Loucy (cell line): ENCODE data around the gene ANK3.

Source experiments
- H2AFZ ChIP-seq: fragments of 200-600 bp; sonication (generic); 2 replicates; pipeline ENCODE4 v1.6.0; 2016; ENCODE audit warnings: antibody characterized with exemption, mild to moderate bottlenecking, low read length, moderate library complexity
- H3F3A ChIP-seq: fragments of 200-600 bp; 2 replicates; pipeline ENCODE4 v1.6.0; 2016; ENCODE audit warnings: antibody characterized with exemption, low read depth, mild to moderate bottlenecking
- H3K27me3 ChIP-seq: fragments of 200-600 bp; sonication (generic); 2 replicates; pipeline ENCODE4 v1.6.1; 2014; ENCODE audit warnings: low read length, mild to moderate bottlenecking; ENCODE audit not compliant: insufficient read depth, poor library complexity, severe bottlenecking
- H3K36me3 ChIP-seq: fragments of 200-600 bp; sonication (generic); 2 replicates; pipeline ENCODE4 v1.6.1; 2016; ENCODE audit warnings: low read length; ENCODE audit not compliant: insufficient read depth
- H3K4me1 ChIP-seq: fragments of 200-600 bp; sonication (generic); 2 replicates; pipeline ENCODE4 v1.5.1; 2014; ENCODE audit warnings: low read length, mild to moderate bottlenecking; ENCODE audit not compliant: insufficient read depth, poor library complexity, severe bottlenecking
- H3K4me2 ChIP-seq: fragments of 200-600 bp; sonication (generic); 2 replicates; pipeline ENCODE4 v1.6.0; 2014; ENCODE audit warnings: antibody characterized with exemption, low read length, low read depth, mild to moderate bottlenecking; ENCODE audit not compliant: poor library complexity, severe bottlenecking
- H3K4me3 ChIP-seq: fragments of 200-600 bp; sonication (generic); 2 replicates; pipeline ENCODE4 v1.5.1; 2014; ENCODE audit warnings: low read length, mild to moderate bottlenecking, mixed read lengths; ENCODE audit not compliant: poor library complexity, severe bottlenecking
- H3K79me2 ChIP-seq: fragments of 200-600 bp; sonication (generic); 2 replicates; pipeline ENCODE4 v1.6.1; 2014; ENCODE audit warnings: low read length; ENCODE audit not compliant: insufficient read depth
- H3K9ac ChIP-seq: fragments of 200-600 bp; sonication (generic); 2 replicates; pipeline ENCODE4 v1.6.0; 2014; ENCODE audit warnings: mild to moderate bottlenecking, low read depth, low read length, moderate library complexity; ENCODE audit not compliant: poor library complexity, severe bottlenecking
- H3K9me2 ChIP-seq: fragments of 200-600 bp; sonication (generic); replicated peaks from 2 replicates; pipeline ENCODE4 v1.6.1; 2016; ENCODE audit warnings: low read depth, low read length, mixed read lengths
- H3K9me3 ChIP-seq: fragments of 200-600 bp; sonication (generic); 2 replicates; pipeline ENCODE4 v1.6.1; 2014; ENCODE audit warnings: mild to moderate bottlenecking, antibody characterized with exemption, low read length, low read depth; ENCODE audit not compliant: insufficient read depth
- H4K20me1 ChIP-seq: fragments of 200-600 bp; sonication (generic); 2 replicates; pipeline ENCODE4 v1.6.0; 2014; ENCODE audit warnings: antibody characterized with exemption, low read length, mild to moderate bottlenecking; ENCODE audit not compliant: insufficient read depth, poor library complexity, severe bottlenecking
- EZH2phosphoT487 ChIP-seq: fragments of 200-600 bp; IDR thresholded peaks from 2 replicates; pipeline ENCODE4 v1.6.1; 2018; ENCODE audit warnings: antibody characterized with exemption, mild to moderate bottlenecking, moderate library complexity, borderline replicate concordance
- TF ChIP-seq, protein P1 (sequence below): fragments of 200-600 bp; sonication (generic); conservative IDR thresholded peaks from 2 replicates; pipeline ENCODE4 v1.5.1; 2014; ENCODE audit warnings: mild to moderate bottlenecking, antibody characterized with exemption, low read length

ANK3 gene

DNA sequence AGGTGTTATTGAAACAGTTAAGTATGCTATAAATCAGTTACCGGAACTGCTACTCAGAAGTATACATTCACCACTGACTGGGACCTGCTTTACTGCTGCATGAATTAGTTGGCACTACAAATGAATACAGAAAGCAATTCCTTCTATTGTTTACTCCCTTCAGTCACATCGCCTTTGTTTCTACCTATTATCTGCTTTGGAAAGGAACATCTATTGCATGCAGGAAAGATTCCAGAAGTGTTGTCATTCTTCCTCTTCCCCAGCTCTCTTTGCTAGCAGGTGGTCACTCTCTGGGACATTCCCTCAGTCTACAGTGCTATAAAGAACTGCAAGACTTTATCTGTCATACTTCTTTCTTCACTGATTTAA, 131.3 kb downstream of the ANK3 start:
- no peaks in the 10 kb centered on the region for H4K20me1 ChIP-seq
- no peak overlapping the region for H3K4me3 ChIP-seq
- TF ChIP-seq, protein P1, sequence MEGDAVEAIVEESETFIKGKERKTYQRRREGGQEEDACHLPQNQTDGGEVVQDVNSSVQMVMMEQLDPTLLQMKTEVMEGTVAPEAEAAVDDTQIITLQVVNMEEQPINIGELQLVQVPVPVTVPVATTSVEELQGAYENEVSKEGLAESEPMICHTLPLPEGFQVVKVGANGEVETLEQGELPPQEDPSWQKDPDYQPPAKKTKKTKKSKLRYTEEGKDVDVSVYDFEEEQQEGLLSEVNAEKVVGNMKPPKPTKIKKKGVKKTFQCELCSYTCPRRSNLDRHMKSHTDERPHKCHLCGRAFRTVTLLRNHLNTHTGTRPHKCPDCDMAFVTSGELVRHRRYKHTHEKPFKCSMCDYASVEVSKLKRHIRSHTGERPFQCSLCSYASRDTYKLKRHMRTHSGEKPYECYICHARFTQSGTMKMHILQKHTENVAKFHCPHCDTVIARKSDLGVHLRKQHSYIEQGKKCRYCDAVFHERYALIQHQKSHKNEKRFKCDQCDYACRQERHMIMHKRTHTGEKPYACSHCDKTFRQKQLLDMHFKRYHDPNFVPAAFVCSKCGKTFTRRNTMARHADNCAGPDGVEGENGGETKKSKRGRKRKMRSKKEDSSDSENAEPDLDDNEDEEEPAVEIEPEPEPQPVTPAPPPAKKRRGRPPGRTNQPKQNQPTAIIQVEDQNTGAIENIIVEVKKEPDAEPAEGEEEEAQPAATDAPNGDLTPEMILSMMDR = no peak
- no peak for TF ChIP-seq EZH2phosphoT487
- no peaks in the 10 kb centered on the region for H3K4me1 ChIP-seq
- H3F3A ChIP-seq = no peaks in the 10 kb centered on the region
- H3K9me3 ChIP-seq = no peaks in the 10 kb centered on the region
- no peak overlapping the region for H3K4me2 ChIP-seq
- H3K79me2 ChIP-seq = no peaks in the 10 kb centered on the region
- no peak overlapping the region for H2AFZ ChIP-seq
- H3K9me2 ChIP-seq = no peaks in the 10 kb centered on the region
- no peaks in the 10 kb centered on the region for H3K27me3 ChIP-seq
- no peak overlapping the region for H3K9ac ChIP-seq
- no peaks in the 10 kb centered on the region for H3K36me3 ChIP-seq

DNA sequence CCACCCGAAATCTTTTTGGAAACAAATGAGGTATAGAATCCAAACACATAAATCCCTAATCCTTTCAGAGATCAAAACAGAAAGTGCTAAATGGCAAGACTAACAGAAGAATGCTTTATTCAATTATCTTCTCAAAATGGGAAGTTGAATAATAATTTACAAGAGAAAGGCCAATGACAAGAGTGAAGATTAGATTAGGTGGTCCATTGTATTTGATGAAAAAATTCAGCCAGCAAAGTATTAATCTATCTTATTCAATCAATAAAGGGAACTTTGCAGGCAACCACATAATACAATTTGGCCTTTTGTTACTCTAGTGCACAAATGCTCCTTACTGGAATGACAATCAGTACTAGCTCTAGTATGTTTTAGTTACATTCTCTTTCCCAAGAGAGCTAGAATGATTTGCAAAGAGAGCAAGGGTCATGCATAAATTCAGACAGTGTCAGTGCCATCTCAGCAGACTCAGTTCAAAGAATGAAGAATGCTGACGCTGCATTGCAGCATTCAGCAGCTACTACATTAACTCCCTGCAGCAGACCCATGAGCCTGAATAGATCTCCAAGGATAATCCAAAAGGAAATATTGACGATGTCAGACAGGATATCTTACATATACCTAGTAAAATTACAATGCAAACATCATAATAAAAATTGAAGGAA, 131.8 kb downstream of the ANK3 start:
- Histone ChIP-seq H3K79me2 (no peaks in the 10 kb centered on the region), H3K4me2 (no peak overlapping the region)
- TF ChIP-seq, protein P1 = no peak
- no peak for TF ChIP-seq EZH2phosphoT487

DNA sequence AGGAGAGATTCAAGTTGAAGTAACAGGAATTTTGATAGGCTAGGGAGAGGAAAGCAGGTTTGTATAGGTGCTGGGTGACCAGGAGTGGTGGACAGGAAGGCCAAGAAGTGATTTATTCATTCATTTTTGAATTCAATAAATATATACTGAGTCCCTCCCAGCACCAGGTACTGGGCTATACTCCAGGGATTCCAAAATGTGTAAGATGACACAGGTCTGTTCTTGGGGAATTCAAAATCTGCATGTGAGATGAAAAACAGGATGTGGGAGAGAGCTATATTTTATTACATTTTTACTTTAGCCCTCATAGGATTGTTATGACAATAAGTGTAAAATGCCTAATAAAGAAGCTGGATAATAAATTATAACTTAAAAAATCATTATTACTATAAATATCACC, 134.9 kb downstream of the ANK3 start:
- Histone ChIP-seq H3K27me3 (no peaks in the 10 kb centered on the region), H3K4me2 (no peak overlapping the region), H3K79me2 (no peaks in the 10 kb centered on the region), H3F3A (no peaks in the 10 kb centered on the region), H3K4me1 (no peaks in the 10 kb centered on the region), H3K36me3 (no peaks in the 10 kb centered on the region), H3K9ac (no peak overlapping the region), H4K20me1 (no peaks in the 10 kb centered on the region), H3K9me3 (no peaks in the 10 kb centered on the region), H3K4me3 (no peak overlapping the region), H2AFZ (no peak overlapping the region), H3K9me2 (no peaks in the 10 kb centered on the region)
- TF ChIP-seq, protein P1 = no peak
- TF ChIP-seq EZH2phosphoT487 = no peak

More for the DNA sequence above, 131.8 kb downstream of the ANK3 start:
- Histone ChIP-seq H4K20me1 (no peaks in the 10 kb centered on the region), H3K9me2 (no peaks in the 10 kb centered on the region), H3K4me3 (no peak overlapping the region), H3K36me3 (no peaks in the 10 kb centered on the region), H3K4me1 (no peaks in the 10 kb centered on the region), H3F3A (no peaks in the 10 kb centered on the region), H3K9me3 (no peaks in the 10 kb centered on the region), H3K9ac (no peak overlapping the region), H3K27me3 (no peaks in the 10 kb centered on the region), H2AFZ (no peak overlapping the region)
